ENCODE measurements around the gene DNAH1.

Gene DNAH1

GRCh38 chr3:52405066-52405465 is 88.9 kb downstream of the DNAH1 start:
- H3K4me3 ChIP-seq (ENCODE audit: low read depth, low read length) = no peak overlapping the region
- no peak for TF ChIP-seq CTCF (IDR thresholded peaks at IDR 0.05; ENCODE audit: borderline replicate concordance, insufficient read depth, low read depth, low read length)

- TF ChIP-seq CTCF (IDR thresholded peaks at IDR 0.05; ENCODE audit: borderline replicate concordance, insufficient read depth, low read depth, low read length) = no peak
- no peak overlapping the region for H3K4me3 ChIP-seq (ENCODE audit: low read depth, low read length)
Observed at GRCh38 chr3:52405601-52406110, 89.5 kb downstream of the DNAH1 start.

- no peak for TF ChIP-seq CTCF (IDR thresholded peaks at IDR 0.05; ENCODE audit: borderline replicate concordance, insufficient read depth, low read depth, low read length)
- H3K4me3 ChIP-seq (ENCODE audit: low read depth, low read length) = no peak overlapping the region
Observed at GRCh38 chr3:52406231-52406661, 90.1 kb downstream of the DNAH1 start.

- no peak for TF ChIP-seq CTCF (IDR thresholded peaks at IDR 0.05; ENCODE audit: borderline replicate concordance, insufficient read depth, low read depth, low read length)
- H3K4me3 ChIP-seq (ENCODE audit: low read depth, low read length) = no peak overlapping the region
Observed at GRCh38 chr3:52406791-52407510, 90.8 kb downstream of the DNAH1 start.

- no peak overlapping the region for H3K4me3 ChIP-seq (ENCODE audit: low read depth, low read length)
Observed at GRCh38 chr3:52407779-52408178, 91.7 kb downstream of the DNAH1 start.

GRCh38 chr3:52408466-52408865 is 92.3 kb downstream of the DNAH1 start:
- no peak for TF ChIP-seq CTCF (IDR thresholded peaks at IDR 0.05; ENCODE audit: borderline replicate concordance, insufficient read depth, low read depth, low read length)
- no peak overlapping the region for H3K4me3 ChIP-seq (ENCODE audit: low read depth, low read length)

More at GRCh38 chr3:52407779-52408178, 91.7 kb downstream of the DNAH1 start:
- TF ChIP-seq CTCF (IDR thresholded peaks at IDR 0.05; ENCODE audit: borderline replicate concordance, insufficient read depth, low read depth, low read length) = no peak

- H3K4me3 ChIP-seq (ENCODE audit: low read depth, low read length) = no peak overlapping the region
- TF ChIP-seq CTCF (IDR thresholded peaks at IDR 0.05; ENCODE audit: borderline replicate concordance, insufficient read depth, low read depth, low read length) = no peak
Observed at GRCh38 chr3:52415800-52416199, 99.7 kb downstream of the DNAH1 start.
